Tibial nerve (tissue), 4 donors: ENCODE measurements around the gene TEAD3. TPM values are rescaled to one million over a fixed set of nuclear protein-coding genes. Genes with fewer than 3 reads are reported as not detected.

Experiments
- DNase-seq, 2 donors: peaks; one replicate each; pipeline ENCODE4 v3.0.0-alpha.2; 2019; ENCODE audit warnings: low spot score in 2 of 2
- H3K27ac ChIP-seq, 4 donors: fragments of 200-600 bp; sonication (generic) in 3 of 4; one replicate each; pipeline ENCODE4 v1.5.1; 2017 to 2019; ENCODE audit warnings: mild to moderate bottlenecking in 1 of 4
- H3K27me3 ChIP-seq, 2 donors: fragments of 200-600 bp; sonication (generic) in 1 of 2; one replicate each; pipeline versions ENCODE4 v1.5.1 to v1.6.0; 2017 to 2019
- H3K36me3 ChIP-seq, 3 donors: fragments of 200-600 bp; sonication (generic); one replicate each; pipeline ENCODE4 v1.5.1; 2018 to 2019
- H3K4me1 ChIP-seq, 4 donors: fragments of 200-600 bp; sonication (generic) in 3 of 4; one replicate each; pipeline ENCODE4 v1.5.1; 2017 to 2019
- H3K4me3 ChIP-seq, 4 donors: fragments of 200-600 bp; sonication (generic) in 3 of 4; one replicate each; pipeline ENCODE4 v1.5.1; 2017 to 2019; ENCODE audit warnings: mild to moderate bottlenecking in 1 of 4, moderate library complexity in 1 of 4
- H3K9me3 ChIP-seq, 4 donors: fragments of 200-600 bp; sonication (generic) in 3 of 4; one replicate each; pipeline ENCODE4 v1.5.1; 2017 to 2019
- EP300 ChIP-seq, 2 donors: sonication (generic); formaldehyde crosslinking; IDR thresholded peaks; one replicate each; pipeline ENCODE4 v1.6.1; 2017; ENCODE audit warnings: antibody characterized with exemption in 2 of 2, mild to moderate bottlenecking in 1 of 2
- POLR2A ChIP-seq, 2 donors: fragments of 450-650 bp; IDR thresholded peaks; one replicate each; pipeline ENCODE4 v1.6.1; 2017; ENCODE audit warnings: antibody characterized with exemption in 2 of 2, mild to moderate bottlenecking in 2 of 2, moderate library complexity in 2 of 2
- WGBS, 2 donors: methylation state at CpG; one replicate each; pipeline ENCODE4 v1.1.5; 2018; 5-methylcytosine and 5-hydroxymethylcytosine counted together
- small RNA-seq: library from RNA; depleted of rRNA; stranded (forward); fragments of <200 nt; gene quantifications from one replicate; pipeline ENCODE3, GENCODE V24; 2016
- total RNA-seq, 4 donors: library from RNA; depleted of rRNA; stranded (reverse); fragments of >200 nt; gene quantifications; one replicate each; pipeline ENCODE4 v1.1.0, GENCODE V29; 2016
- TF ChIP-seq, protein P1 (sequence below), 5 experiments: fragments of 200-600 bp in 3 of 5; fragments of 450-650 bp in 2 of 5; sonication (generic) in 3 of 5; IDR thresholded peaks; one replicate each; pipeline ENCODE4 v1.5.1; 2016 to 2019; ENCODE audit warnings: antibody characterized with exemption in 5 of 5, mild to moderate bottlenecking in 3 of 5, moderate library complexity in 2 of 5

Gene TEAD3
- total RNA-seq, 4 donors from 2014 or later = 9.8 to 20.1 (median 13.6) TPM

DNA sequence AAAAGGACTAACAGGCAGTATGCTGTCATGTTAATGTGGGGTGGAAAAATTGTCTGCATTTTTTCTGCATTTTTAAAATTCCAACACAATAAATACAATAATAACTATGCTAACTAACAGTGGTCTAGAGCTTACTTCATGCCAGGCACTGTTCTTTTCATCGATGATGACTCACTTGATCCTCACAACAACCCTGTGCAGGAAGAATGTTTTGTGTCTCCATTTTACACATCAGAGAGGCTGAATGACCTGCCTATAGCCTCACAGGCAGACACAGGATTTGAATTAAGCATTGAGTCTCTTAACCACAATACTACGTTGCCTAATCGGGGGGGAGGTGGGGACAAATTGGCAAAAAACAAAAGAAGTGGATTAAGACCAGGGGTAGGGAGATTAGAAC lies 71.6 kb downstream of the TEAD3 start:
- Histone ChIP-seq H3K36me3 (peaks cover 0 to 79% (median 18%) of the 10 kb centered on the region in 3 donors), H3K27ac (peak overlapping the region in 2 of 4 donors; percentile 58 to 68), H3K9me3 (peaks cover 0 to 21% (median 3%) of the 10 kb centered on the region in 4 donors), H3K4me1 (peaks cover 0 to 22% (median 5%) of the 10 kb centered on the region in 4 donors), H3K27me3 (no peaks in the 10 kb centered on the region), H3K4me3 (no peak overlapping the region)
- WGBS, 2 donors = 40 to 67% methylated on average over 3 of the region's 3 CpGs
- no peak for DNase-seq
- TF ChIP-seq, protein P1, sequence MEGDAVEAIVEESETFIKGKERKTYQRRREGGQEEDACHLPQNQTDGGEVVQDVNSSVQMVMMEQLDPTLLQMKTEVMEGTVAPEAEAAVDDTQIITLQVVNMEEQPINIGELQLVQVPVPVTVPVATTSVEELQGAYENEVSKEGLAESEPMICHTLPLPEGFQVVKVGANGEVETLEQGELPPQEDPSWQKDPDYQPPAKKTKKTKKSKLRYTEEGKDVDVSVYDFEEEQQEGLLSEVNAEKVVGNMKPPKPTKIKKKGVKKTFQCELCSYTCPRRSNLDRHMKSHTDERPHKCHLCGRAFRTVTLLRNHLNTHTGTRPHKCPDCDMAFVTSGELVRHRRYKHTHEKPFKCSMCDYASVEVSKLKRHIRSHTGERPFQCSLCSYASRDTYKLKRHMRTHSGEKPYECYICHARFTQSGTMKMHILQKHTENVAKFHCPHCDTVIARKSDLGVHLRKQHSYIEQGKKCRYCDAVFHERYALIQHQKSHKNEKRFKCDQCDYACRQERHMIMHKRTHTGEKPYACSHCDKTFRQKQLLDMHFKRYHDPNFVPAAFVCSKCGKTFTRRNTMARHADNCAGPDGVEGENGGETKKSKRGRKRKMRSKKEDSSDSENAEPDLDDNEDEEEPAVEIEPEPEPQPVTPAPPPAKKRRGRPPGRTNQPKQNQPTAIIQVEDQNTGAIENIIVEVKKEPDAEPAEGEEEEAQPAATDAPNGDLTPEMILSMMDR (IDR thresholded peaks at IDR 0.05) = no peak
- TF ChIP-seq EP300 (IDR thresholded peaks at IDR 0.05) (no peak), POLR2A (IDR thresholded peaks at IDR 0.05) (no peak)

Small RNA genes within 50 kb of the gene (small RNA-seq; reads per million reads assigned to genes)
- not detected for gene MIR7111

Other genes with a start within 250 kb of the TEAD3 start
- gene ZNF76, start 237.3 kb downstream of the TEAD3 start, total RNA-seq = 10 to 100 TPM; 41.6 to 97.2 (median 55.5) TPM
- 10 to 100 TPM in 1 of 4 donors, 1 to 10 TPM in 3; 3.3 to 21.9 (median 7.4) TPM for gene DEF6, start 199.3 kb downstream of the TEAD3 start, total RNA-seq
- gene PPARD, start 154.5 kb downstream of the TEAD3 start, total RNA-seq = 10 to 100 TPM; 10.0 to 15.3 (median 13.0) TPM
- gene FANCE, start 44.7 kb downstream of the TEAD3 start, total RNA-seq = 1 to 10 TPM; 8.1 to 9.6 (median 8.4) TPM
- 1,000 to 10,000 TPM in 3 of 4 donors, 100 to 1,000 TPM in 1; 952 to 1,436 (median 1,121) TPM for gene RPL10A, start 28.7 kb downstream of the TEAD3 start, total RNA-seq
- under 1 TPM in 1 of 4 donors, not detected in 3; 0.60 TPM for gene TULP1, start 15.8 kb upstream of the TEAD3 start, total RNA-seq
- gene FKBP5, start 191.8 kb upstream of the TEAD3 start, total RNA-seq = 100 to 1,000 TPM; 304 to 768 (median 608) TPM
- gene ARMC12, start 240.0 kb upstream of the TEAD3 start, total RNA-seq = 1 to 10 TPM in 2 of 4 donors, not detected in 2; 2.2 to 2.9 TPM